Epithelial cell of prostate (primary cell): Measurements from ENCODE around the gene NUDT22.

Source experiments
- DNase-seq: peaks from one replicate; pipeline ENCODE4 v3.0.0-alpha.2; 2011; ENCODE audit warnings: low read depth, low spot score
- H3K27ac ChIP-seq: fragments of 450-650 bp; 2 replicates; pipeline ENCODE4 v1.5.1; 2017; ENCODE audit warnings: mild to moderate bottlenecking

NUDT22 gene

GRCh38 chr11:64252003-64252872 lies 26.2 kb downstream of the NUDT22 start:
- no peak for DNase-seq
- H3K27ac ChIP-seq = peak overlapping the region; percentile 71

- no peak for DNase-seq
- H3K27ac ChIP-seq = no peak overlapping the region
These were observed 27.0 kb downstream of the NUDT22 start for GRCh38 chr11:64253043-64253442.

- no peak overlapping the region for H3K27ac ChIP-seq
These were observed 27.4 kb downstream of the NUDT22 start for GRCh38 chr11:64253481-64253880.

GRCh38 chr11:64254326-64254725 lies 28.3 kb downstream of the NUDT22 start:
- DNase-seq = no peak
- H3K27ac ChIP-seq = no peak overlapping the region

More at GRCh38 chr11:64253481-64253880, 27.4 kb downstream of the NUDT22 start:
- DNase-seq = no peak

- DNase-seq = no peak
- no peak overlapping the region for H3K27ac ChIP-seq
These were observed 29.4 kb downstream of the NUDT22 start for GRCh38 chr11:64255135-64256128.

GRCh38 chr11:64256300-64256699 lies 30.2 kb downstream of the NUDT22 start:
- H3K27ac ChIP-seq = no peak overlapping the region
- DNase-seq = no peak

- no peak overlapping the region for H3K27ac ChIP-seq
- DNase-seq = no peak
These were observed 32.3 kb downstream of the NUDT22 start for GRCh38 chr11:64258356-64258755.

- no peak overlapping the region for H3K27ac ChIP-seq
- DNase-seq = no peak
These were observed 33.0 kb downstream of the NUDT22 start for GRCh38 chr11:64258946-64259532.

GRCh38 chr11:64259533-64260067 lies 33.5 kb downstream of the NUDT22 start:
- no peak overlapping the region for H3K27ac ChIP-seq
- no peak for DNase-seq

- DNase-seq = no peak
- no peak overlapping the region for H3K27ac ChIP-seq
These were observed 34.2 kb downstream of the NUDT22 start for GRCh38 chr11:64260147-64260708.

GRCh38 chr11:64261556-64262080 lies 35.5 kb downstream of the NUDT22 start:
- no peak overlapping the region for H3K27ac ChIP-seq

GRCh38 chr11:64262271-64263002 lies 36.4 kb downstream of the NUDT22 start:
- H3K27ac ChIP-seq = no peak overlapping the region
- DNase-seq = no peak

More at GRCh38 chr11:64261556-64262080, 35.5 kb downstream of the NUDT22 start:
- DNase-seq = no peak

- H3K27ac ChIP-seq = no peak overlapping the region
- no peak for DNase-seq
These were observed 37.2 kb downstream of the NUDT22 start for GRCh38 chr11:64263021-64263946.

GRCh38 chr11:64263947-64264317 lies 37.9 kb downstream of the NUDT22 start:
- no peak overlapping the region for H3K27ac ChIP-seq
- no peak for DNase-seq

GRCh38 chr11:64264371-64264852 lies 38.3 kb downstream of the NUDT22 start:
- DNase-seq = no peak

GRCh38 chr11:64265176-64266160 lies 39.4 kb downstream of the NUDT22 start:
- DNase-seq = no peak
- H3K27ac ChIP-seq = no peak overlapping the region

More at GRCh38 chr11:64264371-64264852, 38.3 kb downstream of the NUDT22 start:
- H3K27ac ChIP-seq = no peak overlapping the region

- no peak for DNase-seq
These were observed 40.3 kb downstream of the NUDT22 start for GRCh38 chr11:64266339-64266738.

More at GRCh38 chr11:64266339-64266738, 40.3 kb downstream of the NUDT22 start:
- peak overlapping the region; percentile 97 for H3K27ac ChIP-seq
